RWPE2 (cell line): Measurements from ENCODE around the gene DTNB.
"Not testable (repeated sequence)": the region's sequence is repeated elsewhere in the genome, so short reads cannot be mapped to it uniquely, and the experiment has no call there.

Experiments used
- ATAC-seq: fragments of 200-7000 bp; cut with Tn5 transposase; 3 replicates; pipeline ENCODE4 v1.9.1; 2021; ENCODE audit warnings: low read depth
- DNase-seq: peaks from one replicate; pipeline ENCODE4 v3.0.0-alpha.2; 2020; ENCODE audit warnings: low spot score
- H3K27ac ChIP-seq: fragments of 450-650 bp; 2 replicates; pipeline ENCODE4 v1.5.1; 2017; ENCODE audit warnings: mild to moderate bottlenecking; ENCODE audit not compliant: poor library complexity, severe bottlenecking
- H3K27me3 ChIP-seq: fragments of 250-450 bp; sonication (Bioruptor Pico); 2 replicates; pipeline ENCODE4 v1.5.1; 2021; ENCODE audit warnings: mild to moderate bottlenecking, moderate library complexity; ENCODE audit not compliant: insufficient read depth, poor library complexity, severe bottlenecking
- H3K36me3 ChIP-seq: fragments of 250-450 bp; sonication (Bioruptor Pico); 2 replicates; pipeline ENCODE4 v1.5.1; 2020; ENCODE audit warnings: low read depth, mild to moderate bottlenecking, moderate library complexity
- H3K4me1 ChIP-seq: fragments of 250-450 bp; sonication (Bioruptor Pico); 2 replicates; pipeline ENCODE4 v1.5.1; 2021; ENCODE audit warnings: mild to moderate bottlenecking, moderate library complexity; ENCODE audit not compliant: insufficient read depth, poor library complexity, severe bottlenecking
- H3K4me3 ChIP-seq: fragments of 250-450 bp; sonication (Bioruptor Pico); 2 replicates; pipeline ENCODE4 v1.5.1; 2021; ENCODE audit warnings: mild to moderate bottlenecking, moderate library complexity; ENCODE audit not compliant: severe bottlenecking
- H3K9me3 ChIP-seq: fragments of 250-450 bp; sonication (Bioruptor Pico); 2 replicates; pipeline ENCODE4 v1.5.1; 2021; ENCODE audit warnings: mild to moderate bottlenecking, moderate library complexity; ENCODE audit not compliant: severe bottlenecking
- CTCF ChIP-seq: fragments of 450-650 bp; IDR thresholded peaks from one replicate; pipeline ENCODE4 v1.5.1; 2017; ENCODE audit warnings: mild to moderate bottlenecking, moderate library complexity; ENCODE audit not compliant: poor library complexity, severe bottlenecking

DTNB gene

GRCh38 chr2:25635797-25636196 is 37.6 kb downstream of the DTNB start:
- peaks cover 5% of the 10 kb centered on the region for H3K4me1 ChIP-seq
- no peaks in the 10 kb centered on the region for H3K9me3 ChIP-seq
- H3K27ac ChIP-seq = no peak overlapping the region
- H3K4me3 ChIP-seq = no peak overlapping the region
- ATAC-seq (no peak), DNase-seq (no peak)
- H3K36me3 ChIP-seq = peaks cover 16% of the 10 kb centered on the region
- H3K27me3 ChIP-seq = no peaks in the 10 kb centered on the region
- TF ChIP-seq CTCF = no peak

- DNase-seq, H3K4me3 ChIP-seq, H3K27ac ChIP-seq, H3K27me3 ChIP-seq, ATAC-seq, H3K9me3 ChIP-seq, H3K4me1 ChIP-seq: not testable (repeated sequence)
- H3K36me3 ChIP-seq = peaks cover 15% of the 10 kb centered on the region
Observed at GRCh38 chr2:25633801-25634200, 39.6 kb downstream of the DTNB start.

- peaks cover 11% of the 10 kb centered on the region for H3K36me3 ChIP-seq
- no peaks in the 10 kb centered on the region for H3K4me1 ChIP-seq
- H3K4me3 ChIP-seq = no peak overlapping the region
- ATAC-seq (no peak), DNase-seq (no peak)
- no peaks in the 10 kb centered on the region for H3K9me3 ChIP-seq
- no peaks in the 10 kb centered on the region for H3K27me3 ChIP-seq
- TF ChIP-seq CTCF = no peak
- H3K27ac ChIP-seq = no peak overlapping the region
Observed at GRCh38 chr2:25632396-25632795, 41.0 kb downstream of the DTNB start.

GRCh38 chr2:25624635-25625034 is 48.7 kb downstream of the DTNB start:
- TF ChIP-seq CTCF = no peak
- Histone ChIP-seq H3K4me3 (no peak overlapping the region), H3K36me3 (peaks cover 45% of the 10 kb centered on the region), H3K9me3 (no peaks in the 10 kb centered on the region), H3K27ac (no peak overlapping the region), H3K27me3 (no peaks in the 10 kb centered on the region), H3K4me1 (peaks cover 17% of the 10 kb centered on the region)
- ATAC-seq (no peak), DNase-seq (no peak)

- ATAC-seq = 0 out of 3 replicates have a peak, but pooled peaks have one; percentile 19
- TF ChIP-seq CTCF = no peak
- Histone ChIP-seq H3K36me3 (peaks cover 45% of the 10 kb centered on the region), H3K9me3 (no peaks in the 10 kb centered on the region), H3K27me3 (no peaks in the 10 kb centered on the region), H3K4me3 (no peak overlapping the region), H3K27ac (peak overlapping the region; percentile 31), H3K4me1 (peaks cover 27% of the 10 kb centered on the region)
- DNase-seq = no peak
Observed at GRCh38 chr2:25623361-25623760, 50.0 kb downstream of the DTNB start.
